IMR-90 (cell line): ENCODE data around the gene COL6A5. TPM values are rescaled to one million over a fixed set of nuclear protein-coding genes. Genes with fewer than 3 reads are reported as not detected.
"Not testable (repeated sequence)": the region's sequence is repeated elsewhere in the genome, so short reads cannot be mapped to it uniquely, and the experiment has no call there.

Source experiments
- ATAC-seq: fragments of 200-7000 bp; cut with Tn5 transposase; 2 replicates; pipeline ENCODE4 v1.9.1; 2020; ENCODE audit warnings: low read depth, mild to moderate bottlenecking, moderate library complexity
- BruUV-seq: library from RNA; stranded (reverse); fragments of 400-500 nt; replicated peaks from 2 replicates; lab custom pipeline; 2021; lab: Mats Ljungman, UMichigan
- CTCF ChIA-PET: fragments of 300-600 bp; formaldehyde crosslinking; extraction: SDS; loops from one replicate; lab custom pipeline; 2021; ENCODE audit warnings: antibody characterized with exemption; lab: Yijun Ruan, JAX
- POLR2A ChIA-PET: fragments of 300-600 bp; sonication (Branson Sonifier 250); formaldehyde crosslinking; loops from one replicate; lab custom pipeline; 2022; ENCODE audit warnings: antibody characterized with exemption; ENCODE audit not compliant: unreplicated experiment; lab: Charles Lee
- DNase-seq: peaks from one replicate; pipeline ENCODE4 v3.0.0; 2013
- H2AFZ ChIP-seq: replicated peaks from 2 replicates; pipeline ENCODE3; 2013; ENCODE audit warnings: low read length, mild to moderate bottlenecking; ENCODE audit not compliant: poor library complexity
- H2AK5ac ChIP-seq: 2 replicates; pipeline ENCODE4 v1.6.1; 2013; ENCODE audit warnings: low read depth, low read length, inconsistent platforms
- H2AK9ac ChIP-seq: replicated peaks from 2 replicates; pipeline ENCODE3; 2013; ENCODE audit warnings: mild to moderate bottlenecking, low read depth, low read length, moderate library complexity; ENCODE audit not compliant: poor library complexity
- H2BK120ac ChIP-seq: 2 replicates; pipeline ENCODE4 v1.6.1; 2013; ENCODE audit warnings: low read depth, low read length, inconsistent platforms
- H2BK15ac ChIP-seq: 3 replicates; pipeline ENCODE4 v1.6.1; 2013; ENCODE audit warnings: low read depth, low read length, inconsistent platforms
- H2BK20ac ChIP-seq: 2 replicates; pipeline ENCODE4 v1.6.1; 2013; ENCODE audit warnings: low read depth, mild to moderate bottlenecking, inconsistent platforms, low read length, moderate library complexity
- H2BK5ac ChIP-seq: 2 replicates; pipeline ENCODE4 v1.6.1; 2013; ENCODE audit warnings: mild to moderate bottlenecking, low read depth, low read length, inconsistent platforms; ENCODE audit not compliant: poor library complexity, severe bottlenecking
- H3K14ac ChIP-seq: replicated peaks from 2 replicates; pipeline ENCODE4 v1.6.1; 2013; ENCODE audit warnings: low read depth, low read length, inconsistent platforms
- H3K18ac ChIP-seq: 2 replicates; pipeline ENCODE4 v1.6.1; 2013; ENCODE audit warnings: low read depth, low read length, control low read depth
- H3K23ac ChIP-seq: 2 replicates; pipeline ENCODE4 v1.6.1; 2013; ENCODE audit warnings: low read depth, low read length, inconsistent platforms
- H3K27ac ChIP-seq: 2 replicates; pipeline ENCODE4 v1.5.1; 2013; ENCODE audit warnings: mild to moderate bottlenecking, control low read depth, low read length; ENCODE audit not compliant: insufficient read depth
- H3K27me3 ChIP-seq: 2 replicates; pipeline ENCODE4 v1.6.1; 2013; ENCODE audit warnings: low read length; ENCODE audit not compliant: control insufficient read depth, insufficient read depth
- H3K36me3 ChIP-seq: 2 replicates; pipeline ENCODE4 v1.6.1; 2013; ENCODE audit warnings: low read length, mixed read lengths; ENCODE audit not compliant: control insufficient read depth, insufficient read depth
- H3K4ac ChIP-seq: 2 replicates; pipeline ENCODE4 v1.6.1; 2013; ENCODE audit warnings: low read depth, low read length, inconsistent platforms
- H3K4me1 ChIP-seq: 2 replicates; pipeline ENCODE4 v1.6.1; 2013; ENCODE audit warnings: low read length, mixed read lengths; ENCODE audit not compliant: control insufficient read depth, insufficient read depth
- H3K4me2 ChIP-seq: 2 replicates; pipeline ENCODE4 v1.6.1; 2013; ENCODE audit warnings: low read depth, mild to moderate bottlenecking, control low read depth, low read length, moderate library complexity
- H3K4me3 ChIP-seq: 2 replicates; pipeline ENCODE4 v1.5.1; 2013; ENCODE audit warnings: low read depth, mild to moderate bottlenecking, control low read depth, low read length, moderate library complexity; ENCODE audit not compliant: insufficient read depth
- H3K56ac ChIP-seq: 2 replicates; pipeline ENCODE4 v1.6.1; 2013; ENCODE audit warnings: low read length, inconsistent platforms; ENCODE audit not compliant: insufficient read depth; ENCODE audit errors: extremely low read depth
- H3K79me1 ChIP-seq, 2 experiments: 2 replicates each; pipeline ENCODE4 v1.6.1; 2013; ENCODE audit warnings: low read length in 2 of 2, inconsistent platforms in 1 of 2, low read depth in 1 of 2
- H3K9ac ChIP-seq: 2 replicates; pipeline ENCODE4 v1.6.1; 2013; ENCODE audit warnings: low read depth, low read length, control low read depth
- H3K9me1 ChIP-seq: 2 replicates; pipeline ENCODE4 v1.6.1; 2013; ENCODE audit warnings: low read length, inconsistent platforms; ENCODE audit not compliant: insufficient read depth
- H3K9me3 ChIP-seq: 2 replicates; pipeline ENCODE4 v1.6.1; 2013; ENCODE audit warnings: low read length; ENCODE audit not compliant: control insufficient read depth, insufficient read depth
- H4K20me1 ChIP-seq: 2 replicates; pipeline ENCODE4 v1.6.1; 2013; ENCODE audit warnings: low read length, inconsistent platforms; ENCODE audit not compliant: insufficient read depth
- H4K5ac ChIP-seq: 2 replicates; pipeline ENCODE4 v1.6.1; 2013; ENCODE audit warnings: mild to moderate bottlenecking, low read depth, low read length, control low read depth
- H4K8ac ChIP-seq, 2 experiments: 2 replicates each; pipeline ENCODE4 v1.6.1; 2013; ENCODE audit warnings: low read depth in 2 of 2, low read length in 2 of 2, control low read depth in 1 of 2, inconsistent platforms in 1 of 2
- H4K91ac ChIP-seq: 2 replicates; pipeline ENCODE4 v1.6.1; 2013; ENCODE audit warnings: low read depth, low read length, inconsistent platforms; ENCODE audit not compliant: insufficient read depth
- WGBS, 2 experiments: methylation state at CpG; one replicate each; pipeline versions ENCODE4 v1.1.5 to v1.1.7; 2013; ENCODE audit warnings: missing lambda C conversion rate in 2 of 2; ENCODE audit not compliant: insufficient read length in 1 of 2; ENCODE audit errors: extremely low coverage in 2 of 2; 5-methylcytosine and 5-hydroxymethylcytosine counted together
- dilution Hi-C: fragments of 300-500 bp; cut with HindIII; formaldehyde crosslinking; loops from one replicate; pipeline ENCODE4 v1.14.3; 2018; ENCODE audit warnings: low sequenced_read_pairs; ENCODE audit not compliant: unreplicated experiment
- in situ Hi-C: fragments of 300-500 bp; cut with MboI; formaldehyde crosslinking; loops from 3 replicates; pipeline ENCODE4 v1.14.3; 2019; ENCODE audit warnings: low sequenced_read_pairs, inconsistent platforms, mixed read lengths
- intact Hi-C: fragments of 100-400 bp; cut with micrococcal nuclease; formaldehyde crosslinking; loops from 2 replicates; pipeline ENCODE4 v1.10.0; 2022
- polyA plus RNA-seq, 3 experiments: library from polyadenylated mRNA; depleted of rRNA; stranded (reverse); fragments of >200 nt; gene quantifications; 2 replicates each; pipeline ENCODE4 v1.2.3, GENCODE V29; 2012; ENCODE audit warnings: low replicate concordance in 1 of 3
- total RNA-seq: library from RNA; depleted of rRNA; stranded (reverse); fragments of >200 nt; gene quantifications from 2 replicates; pipeline ENCODE4 v1.2.3, GENCODE V29; 2012

The COL6A5 gene
- total and polyA plus RNA-seq, 2 of the 4 experiments (the other 2 are of a cell fraction) = not detected

- H3K27me3 ChIP-seq, DNase-seq, CTCF ChIA-PET, H3K36me3 ChIP-seq, H2BK15ac ChIP-seq, H3K4ac ChIP-seq, H3K27ac ChIP-seq, ATAC-seq, H3K9me1 ChIP-seq, POLR2A ChIA-PET, H3K56ac ChIP-seq, H4K91ac ChIP-seq, in situ Hi-C loops, H2BK5ac ChIP-seq, dilution Hi-C loops, BruUV-seq, H3K14ac ChIP-seq, H3K18ac ChIP-seq, intact Hi-C loops, H4K8ac ChIP-seq, H3K4me1 ChIP-seq, H2AK9ac ChIP-seq, H3K9ac ChIP-seq, H2AFZ ChIP-seq, H3K23ac ChIP-seq, H2BK120ac ChIP-seq, H3K79me1 ChIP-seq, H3K9me3 ChIP-seq, H3K4me2 ChIP-seq, H4K20me1 ChIP-seq, H4K5ac ChIP-seq, H2BK20ac ChIP-seq, H2AK5ac ChIP-seq, H3K4me3 ChIP-seq: not testable (repeated sequence)
- 22% methylated on average over 5 of the region's 10 CpGs; no CpG with 5 or more reads in 1 of the 2 experiments for WGBS, 2 experiments
Measured at GRCh38 chr3:130408253-130408652, 62.8 kb downstream of the COL6A5 start.
